H9 (cell line): Measurements from ENCODE around the gene CACNA2D3. TPM values are rescaled to one million over a fixed set of nuclear protein-coding genes. Genes with fewer than 3 reads are reported as not detected.

Experiments used
- DNase-seq: peaks from one replicate; pipeline ENCODE4 v3.0.0-alpha.2; 2017
- H2AFZ ChIP-seq: one replicate; pipeline ENCODE4 v1.6.1; 2013; ENCODE audit warnings: mild to moderate bottlenecking, low read length, control low read depth, moderate library complexity
- H2AK5ac ChIP-seq: 2 replicates; pipeline ENCODE4 v1.6.1; 2013; ENCODE audit warnings: low read length, control low read depth, mixed read lengths; ENCODE audit not compliant: insufficient read length
- H2BK120ac ChIP-seq: one replicate; pipeline ENCODE4 v1.6.1; 2013; ENCODE audit warnings: low read depth, mild to moderate bottlenecking, low read length, control low read depth, inconsistent platforms; ENCODE audit not compliant: poor library complexity, severe bottlenecking
- H2BK12ac ChIP-seq: 2 replicates; pipeline ENCODE4 v1.6.1; 2013; ENCODE audit warnings: low read length, control low read depth, mixed read lengths, low read depth; ENCODE audit not compliant: insufficient read length
- H2BK15ac ChIP-seq: 2 replicates; pipeline ENCODE4 v1.6.1; 2013; ENCODE audit warnings: low read depth, low read length, control low read depth
- H2BK20ac ChIP-seq: one replicate; pipeline ENCODE4 v1.6.1; 2013; ENCODE audit warnings: low read depth, mild to moderate bottlenecking, low read length, control low read depth, inconsistent platforms; ENCODE audit not compliant: poor library complexity, severe bottlenecking
- H2BK5ac ChIP-seq: 2 replicates; pipeline ENCODE4 v1.6.1; 2013; ENCODE audit warnings: low read length, control low read depth, mixed read lengths; ENCODE audit not compliant: insufficient read length
- H3K14ac ChIP-seq: 2 replicates; pipeline ENCODE4 v1.6.1; 2013; ENCODE audit warnings: low read length, control low read depth; ENCODE audit not compliant: insufficient read depth
- H3K18ac ChIP-seq: 2 replicates; pipeline ENCODE4 v1.6.1; 2013; ENCODE audit warnings: low read depth, mild to moderate bottlenecking, mixed read lengths, low read length, control low read depth; ENCODE audit not compliant: insufficient read length
- H3K23ac ChIP-seq: 2 replicates; pipeline ENCODE4 v1.6.1; 2013; ENCODE audit warnings: low read length, control low read depth, mixed read lengths, low read depth; ENCODE audit not compliant: insufficient read length
- H3K23me2 ChIP-seq: 2 replicates; pipeline ENCODE4 v1.6.1; 2013; ENCODE audit warnings: low read depth, mild to moderate bottlenecking, mixed read lengths, low read length, control low read depth; ENCODE audit not compliant: insufficient read length, poor library complexity, severe bottlenecking
- H3K27ac ChIP-seq: 2 replicates; pipeline ENCODE4 v1.5.1; 2013; ENCODE audit warnings: low read length, control low read depth, mixed read lengths, low read depth; ENCODE audit not compliant: insufficient read length
- H3K27me3 ChIP-seq: 2 replicates; pipeline ENCODE4 v1.6.1; 2013; ENCODE audit warnings: low read length, control low read depth, inconsistent platforms; ENCODE audit not compliant: insufficient read depth
- H3K4ac ChIP-seq: 2 replicates; pipeline ENCODE4 v1.6.1; 2013; ENCODE audit warnings: low read depth, mild to moderate bottlenecking, control low read depth, inconsistent platforms, low read length, moderate library complexity
- H3K4me1 ChIP-seq: 2 replicates; pipeline ENCODE4 v1.6.1; 2013; ENCODE audit warnings: low read length, control low read depth, inconsistent platforms; ENCODE audit not compliant: insufficient read depth
- H3K4me2 ChIP-seq: 2 replicates; pipeline ENCODE4 v1.6.1; 2013; ENCODE audit warnings: low read length, control low read depth, mixed read lengths; ENCODE audit not compliant: insufficient read length, insufficient read depth
- H3K56ac ChIP-seq: 2 replicates; pipeline ENCODE4 v1.6.1; 2013; ENCODE audit warnings: low read depth, mild to moderate bottlenecking, mixed read lengths, low read length, control low read depth; ENCODE audit not compliant: insufficient read length
- H3K79me1 ChIP-seq: 2 replicates; pipeline ENCODE4 v1.6.1; 2013; ENCODE audit warnings: low read depth, mild to moderate bottlenecking, moderate library complexity, low read length, control low read depth, inconsistent platforms; ENCODE audit not compliant: insufficient read depth, poor library complexity, severe bottlenecking
- H3K79me2 ChIP-seq: 2 replicates; pipeline ENCODE4 v1.6.1; 2013; ENCODE audit warnings: low read length, control low read depth, inconsistent platforms; ENCODE audit not compliant: insufficient read depth
- H3K9ac ChIP-seq: 2 replicates; pipeline ENCODE4 v1.6.1; 2013; ENCODE audit warnings: low read length, control low read depth, mixed read lengths; ENCODE audit not compliant: insufficient read length; ENCODE audit errors: extremely low read depth
- H3K9me3 ChIP-seq: one replicate; pipeline ENCODE4 v1.6.1; 2013; ENCODE audit warnings: low read depth, low read length, inconsistent platforms; ENCODE audit not compliant: control insufficient read depth
- H3T11ph ChIP-seq: one replicate; pipeline ENCODE4 v1.6.1; 2013; ENCODE audit warnings: mild to moderate bottlenecking, low read length, control low read depth, inconsistent platforms
- H4K20me1 ChIP-seq: one replicate; pipeline ENCODE4 v1.6.1; 2013; ENCODE audit not compliant: control insufficient read depth, insufficient read length, insufficient read depth
- H4K5ac ChIP-seq: 2 replicates; pipeline ENCODE4 v1.6.1; 2013; ENCODE audit warnings: low read depth, mild to moderate bottlenecking, mixed read lengths, low read length, control low read depth; ENCODE audit not compliant: insufficient read length
- H4K8ac ChIP-seq: replicated peaks from 2 replicates; pipeline ENCODE4 v1.6.1; 2013; ENCODE audit warnings: low read length, control low read depth, mixed read lengths, low read depth; ENCODE audit not compliant: insufficient read length
- H4K91ac ChIP-seq: 2 replicates; pipeline ENCODE4 v1.6.1; 2013; ENCODE audit warnings: low read depth, mild to moderate bottlenecking, moderate library complexity, mixed read lengths, low read length, control low read depth; ENCODE audit not compliant: insufficient read length
- H3K27ac Mint-ChIP-seq, 3 experiments: 2 replicates in 2 of 3; 3 replicates in 1 of 3; pipeline ENCODE4 v1.8.0; 2020 to 2021; ENCODE audit warnings: mixed read lengths in 3 of 3, mild to moderate bottlenecking in 1 of 3, moderate library complexity in 1 of 3
- H3K27me3 Mint-ChIP-seq: 2 replicates; pipeline ENCODE4 v1.8.0; 2021; ENCODE audit warnings: low read depth, mild to moderate bottlenecking, moderate library complexity, mixed read lengths
- H3K36me3 Mint-ChIP-seq, 3 experiments: 2 replicates in 2 of 3; 3 replicates in 1 of 3; pipeline ENCODE4 v1.8.0; 2020 to 2021; ENCODE audit warnings: low read depth in 3 of 3, mixed read lengths in 3 of 3; ENCODE audit not compliant: insufficient read depth in 1 of 3
- H3K4me1 Mint-ChIP-seq, 2 experiments: 2 replicates each; pipeline ENCODE4 v1.8.0; 2020; ENCODE audit warnings: mixed read lengths in 2 of 2
- H3K4me3 Mint-ChIP-seq, 2 experiments: 2 replicates in 1 of 2; 3 replicates in 1 of 2; pipeline ENCODE4 v1.8.0; 2020 to 2021; ENCODE audit warnings: mild to moderate bottlenecking in 2 of 2, mixed read lengths in 2 of 2, moderate library complexity in 1 of 2
- H3K9me3 Mint-ChIP-seq, 2 experiments: 2 replicates in 1 of 2; 3 replicates in 1 of 2; pipeline ENCODE4 v1.8.0; 2020; ENCODE audit warnings: mild to moderate bottlenecking in 2 of 2, mixed read lengths in 2 of 2, moderate library complexity in 1 of 2
- WGBS: extraction: QIAGEN DNeasy Blood & Tissue Kit; methylation state at CpG from one replicate; pipeline ENCODE4 v1.1.7; 2013; ENCODE audit warnings: missing lambda C conversion rate, low lambda C conversion rate, mixed read lengths; ENCODE audit not compliant: insufficient read length; ENCODE audit errors: extremely low coverage; 5-methylcytosine and 5-hydroxymethylcytosine counted together
- total RNA-seq: library from RNA; stranded (reverse); gene quantifications from 2 replicates; pipeline ENCODE4 v1.2.1, GENCODE V29; 2021
- TF ChIP-seq, protein P1 (sequence below): fragments of 200-600 bp; sonication (generic); conservative IDR thresholded peaks from 3 replicates; pipeline ENCODE4 v1.8.0; 2021; ENCODE audit warnings: antibody characterized with exemption, mild to moderate bottlenecking

CACNA2D3 gene
- total RNA-seq, 1 experiment from 2014 or later, result 3.2 TPM

DNA sequence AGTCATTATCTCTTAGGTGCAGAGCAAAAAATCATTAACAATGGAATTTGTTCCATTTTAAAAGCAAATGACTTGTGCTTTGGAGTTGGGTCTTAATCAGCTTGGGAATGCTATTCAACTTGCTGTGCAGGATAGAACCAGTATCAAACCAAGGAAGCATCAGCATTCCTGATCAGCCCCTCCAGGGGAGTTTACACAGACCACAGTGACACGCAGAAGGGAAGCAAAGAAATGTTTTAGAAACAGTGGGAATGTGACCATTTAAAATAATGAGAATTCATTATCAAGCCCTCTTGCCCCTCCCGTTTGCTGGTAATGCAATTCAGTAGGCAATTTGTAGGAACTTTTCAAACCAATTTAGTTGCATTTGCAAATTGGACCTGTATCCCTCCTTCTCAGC, 650.4 kb downstream of the CACNA2D3 start:
- Histone ChIP-seq H3K14ac (no peak overlapping the region), H3K9me3 (no peaks in the 10 kb centered on the region), H2BK5ac (no peak overlapping the region), H3K18ac (no peak overlapping the region), H2BK12ac (no peak overlapping the region), H2BK20ac (no peak overlapping the region), H3K79me2 (no peaks in the 10 kb centered on the region), H4K91ac (no peak overlapping the region), H3K27ac (no peak overlapping the region), H3K79me1 (no peaks in the 10 kb centered on the region), H2BK15ac (no peak overlapping the region), H4K8ac (no peak overlapping the region), H3K4me1 (peaks cover 5% of the 10 kb centered on the region; the same call in 1 of the 2 replicates), H4K20me1 (no peaks in the 10 kb centered on the region), H3K4me2 (no peak overlapping the region), H3K27me3 (no peaks in the 10 kb centered on the region), H3K56ac (no peak overlapping the region), H3T11ph (no peak overlapping the region), H3K23ac (no peak overlapping the region), H3K4ac (no peak overlapping the region), H2AFZ (no peak overlapping the region), H3K9ac (no peak overlapping the region), H2BK120ac (no peak overlapping the region), H3K23me2 (no peaks in the 10 kb centered on the region), H4K5ac (no peak overlapping the region), H2AK5ac (no peak overlapping the region)
- no peak for DNase-seq
- peak overlapping the region in 2 of 3 experiments; percentile 9 to 46; a peak in 2 of 7 replicates for H3K27ac Mint-ChIP-seq
- TF ChIP-seq, protein P1, sequence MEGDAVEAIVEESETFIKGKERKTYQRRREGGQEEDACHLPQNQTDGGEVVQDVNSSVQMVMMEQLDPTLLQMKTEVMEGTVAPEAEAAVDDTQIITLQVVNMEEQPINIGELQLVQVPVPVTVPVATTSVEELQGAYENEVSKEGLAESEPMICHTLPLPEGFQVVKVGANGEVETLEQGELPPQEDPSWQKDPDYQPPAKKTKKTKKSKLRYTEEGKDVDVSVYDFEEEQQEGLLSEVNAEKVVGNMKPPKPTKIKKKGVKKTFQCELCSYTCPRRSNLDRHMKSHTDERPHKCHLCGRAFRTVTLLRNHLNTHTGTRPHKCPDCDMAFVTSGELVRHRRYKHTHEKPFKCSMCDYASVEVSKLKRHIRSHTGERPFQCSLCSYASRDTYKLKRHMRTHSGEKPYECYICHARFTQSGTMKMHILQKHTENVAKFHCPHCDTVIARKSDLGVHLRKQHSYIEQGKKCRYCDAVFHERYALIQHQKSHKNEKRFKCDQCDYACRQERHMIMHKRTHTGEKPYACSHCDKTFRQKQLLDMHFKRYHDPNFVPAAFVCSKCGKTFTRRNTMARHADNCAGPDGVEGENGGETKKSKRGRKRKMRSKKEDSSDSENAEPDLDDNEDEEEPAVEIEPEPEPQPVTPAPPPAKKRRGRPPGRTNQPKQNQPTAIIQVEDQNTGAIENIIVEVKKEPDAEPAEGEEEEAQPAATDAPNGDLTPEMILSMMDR, result no peak
- WGBS, result no CpG with 5 or more reads among the region's 2 CpGs
- no peak overlapping the region for H3K4me3 Mint-ChIP-seq
- H3K9me3 Mint-ChIP-seq, result no peaks in the 10 kb centered on the region
- H3K36me3 Mint-ChIP-seq, result peaks cover 3 to 5% (median 4%) of the 10 kb centered on the region in 3 experiments; a peak in 5 of 7 replicates
- H3K4me1 Mint-ChIP-seq, result peaks cover 14 to 30% of the 10 kb centered on the region in 2 experiments
- no peaks in the 10 kb centered on the region for H3K27me3 Mint-ChIP-seq
